GM23338 (cell line): ENCODE measurements around the gene RHO. TPM values are rescaled to one million over a fixed set of nuclear protein-coding genes. Genes with fewer than 3 reads are reported as not detected.

Experiments
- ATAC-seq: fragments of 200-7000 bp; cut with Tn5 transposase; 3 replicates; pipeline ENCODE4 v1.9.1; 2020
- DNase-seq: peaks from one replicate; pipeline ENCODE4 v3.0.0-alpha.2; 2015; ENCODE audit warnings: low spot score
- H2AFZ ChIP-seq: fragments of 200-600 bp; sonication (generic); 2 replicates; pipeline ENCODE4 v1.8.0; 2016; ENCODE audit warnings: antibody characterized with exemption, mild to moderate bottlenecking, moderate library complexity
- H3F3A ChIP-seq: fragments of 200-600 bp; sonication (generic); replicated peaks from 2 replicates; pipeline ENCODE4 v1.8.0; 2017; ENCODE audit warnings: antibody characterized with exemption, mixed run types, low read depth
- H3K27ac ChIP-seq: fragments of 200-600 bp; sonication (generic); 2 replicates; pipeline ENCODE4 v1.6.1; 2016; ENCODE audit warnings: low read depth
- H3K27me3 ChIP-seq: fragments of 200-600 bp; sonication (generic); 2 replicates; pipeline ENCODE4 v1.8.0; 2016; ENCODE audit warnings: mild to moderate bottlenecking, mixed run types, moderate library complexity; ENCODE audit not compliant: insufficient read depth
- H3K36me3 ChIP-seq: fragments of 200-600 bp; sonication (generic); 2 replicates; pipeline ENCODE4 v1.8.0; 2016; ENCODE audit warnings: mild to moderate bottlenecking; ENCODE audit not compliant: insufficient read depth
- H3K4me1 ChIP-seq: fragments of 200-600 bp; sonication (generic); 2 replicates; pipeline ENCODE4 v1.8.0; 2016; ENCODE audit warnings: mild to moderate bottlenecking, moderate library complexity; ENCODE audit not compliant: insufficient read depth
- H3K4me2 ChIP-seq: fragments of 200-600 bp; sonication (generic); 2 replicates; pipeline ENCODE4 v1.7.1; 2017; ENCODE audit warnings: mixed run types
- H3K4me3 ChIP-seq: fragments of 200-600 bp; sonication (generic); 2 replicates; pipeline ENCODE4 v1.6.1; 2016; ENCODE audit warnings: mixed run types
- H3K79me2 ChIP-seq: fragments of 200-600 bp; sonication (generic); replicated peaks from 2 replicates; pipeline ENCODE4 v1.8.0; 2017; ENCODE audit warnings: mild to moderate bottlenecking; ENCODE audit not compliant: insufficient read depth
- H3K9me2 ChIP-seq: fragments of 200-600 bp; sonication (generic); 2 replicates; pipeline ENCODE4 v1.8.0; 2017; ENCODE audit not compliant: insufficient read depth
- H4K20me1 ChIP-seq: fragments of 200-600 bp; sonication (generic); replicated peaks from 2 replicates; pipeline ENCODE4 v1.8.0; 2017; ENCODE audit warnings: mild to moderate bottlenecking; ENCODE audit not compliant: insufficient read depth
- H3K27ac Mint-ChIP-seq: 2 replicates; pipeline ENCODE4 v1.8.0; 2020; ENCODE audit warnings: inconsistent platforms, mild to moderate bottlenecking, moderate library complexity, mixed read lengths
- H3K27me3 Mint-ChIP-seq: 3 replicates; pipeline ENCODE4 v1.8.0; 2022; ENCODE audit warnings: low read depth, mild to moderate bottlenecking, moderate library complexity, mixed read lengths, inconsistent platforms; ENCODE audit not compliant: insufficient read depth, poor library complexity
- H3K36me3 Mint-ChIP-seq: 3 replicates; pipeline ENCODE4 v1.8.0; 2021; ENCODE audit warnings: low read depth, mild to moderate bottlenecking, inconsistent platforms, moderate library complexity, mixed read lengths
- H3K4me1 Mint-ChIP-seq: 3 replicates; pipeline ENCODE4 v1.8.0; 2020; ENCODE audit warnings: mild to moderate bottlenecking, inconsistent platforms, mixed read lengths
- H3K4me3 Mint-ChIP-seq: 3 replicates; pipeline ENCODE4 v1.8.0; 2021; ENCODE audit warnings: moderate library complexity, mild to moderate bottlenecking, inconsistent platforms, mixed read lengths
- H3K9me3 Mint-ChIP-seq: 3 replicates; pipeline ENCODE4 v1.8.0; 2020; ENCODE audit warnings: moderate library complexity, mild to moderate bottlenecking, inconsistent platforms, mixed read lengths
- CREB1 ChIP-seq: fragments of 250-450 bp; sonication (Bioruptor Pico); IDR thresholded peaks from 2 replicates; pipeline ENCODE4 v1.5.0; 2020; ENCODE audit warnings: low read depth, mild to moderate bottlenecking, moderate library complexity
- ETS1 ChIP-seq: IDR thresholded peaks from 2 replicates; pipeline ENCODE4 v1.6.1; 2016; ENCODE audit warnings: antibody characterized with exemption
- EZH2 ChIP-seq: fragments of 200-600 bp; sonication (generic); IDR thresholded peaks from one replicate; pipeline ENCODE4 v1.8.0; 2017; ENCODE audit warnings: antibody characterized with exemption, mild to moderate bottlenecking, low read depth; ENCODE audit not compliant: unreplicated experiment
- JUNB ChIP-seq: IDR thresholded peaks from one replicate; pipeline ENCODE4 v1.6.1; 2016; ENCODE audit warnings: antibody characterized with exemption; ENCODE audit not compliant: unreplicated experiment
- NANOG ChIP-seq: IDR thresholded peaks from 2 replicates; pipeline ENCODE4 v1.6.1; 2016; ENCODE audit warnings: antibody characterized with exemption, borderline replicate concordance
- STAT1 ChIP-seq: IDR thresholded peaks from one replicate; pipeline ENCODE4 v1.6.1; 2016; ENCODE audit warnings: antibody characterized with exemption; ENCODE audit not compliant: unreplicated experiment
- ZNF331 ChIP-seq: fragments of 250-450 bp; sonication (Bioruptor Pico); IDR thresholded peaks from 2 replicates; pipeline ENCODE4 v1.5.0; 2020; ENCODE audit warnings: low read depth, mild to moderate bottlenecking, moderate library complexity
- polyA plus RNA-seq: library from polyadenylated mRNA; unstranded; fragments of >200 nt; fragmentation: Nextera tagmentation; extraction: Ambion mirVana; gene quantifications from 2 replicates; pipeline ENCODE4 v1.2.1, GENCODE V29; 2016
- total RNA-seq: library from RNA; depleted of rRNA; stranded (reverse); fragments of >200 nt; shearing (Covaris generic); gene quantifications from 2 replicates; pipeline ENCODE4 v1.2.3, GENCODE V29; 2014
- TF ChIP-seq, protein P1 (sequence below), 2 experiments: fragments of 200-600 bp in 1 of 2; sonication (generic) in 1 of 2; conservative IDR thresholded peaks; 2 replicates each; pipeline versions ENCODE4 v1.5.1 to v1.6.1; 2016 to 2017; ENCODE audit warnings: antibody characterized with exemption in 2 of 2, low read depth in 2 of 2, mild to moderate bottlenecking in 2 of 2, moderate library complexity in 1 of 2
- TF ChIP-seq, protein P2 (sequence below): IDR thresholded peaks from one replicate; pipeline ENCODE4 v1.6.1; 2018; ENCODE audit warnings: antibody characterized with exemption; ENCODE audit not compliant: unreplicated experiment
- TF ChIP-seq, protein P3 (sequence below): fragments of 250-450 bp; sonication (Bioruptor Pico); IDR thresholded peaks from 2 replicates; pipeline ENCODE4 v1.5.0; 2020; ENCODE audit warnings: mild to moderate bottlenecking, moderate library complexity

Gene RHO
- total and polyA plus RNA-seq, 2 experiments from 2014 or later = not detected

DNA sequence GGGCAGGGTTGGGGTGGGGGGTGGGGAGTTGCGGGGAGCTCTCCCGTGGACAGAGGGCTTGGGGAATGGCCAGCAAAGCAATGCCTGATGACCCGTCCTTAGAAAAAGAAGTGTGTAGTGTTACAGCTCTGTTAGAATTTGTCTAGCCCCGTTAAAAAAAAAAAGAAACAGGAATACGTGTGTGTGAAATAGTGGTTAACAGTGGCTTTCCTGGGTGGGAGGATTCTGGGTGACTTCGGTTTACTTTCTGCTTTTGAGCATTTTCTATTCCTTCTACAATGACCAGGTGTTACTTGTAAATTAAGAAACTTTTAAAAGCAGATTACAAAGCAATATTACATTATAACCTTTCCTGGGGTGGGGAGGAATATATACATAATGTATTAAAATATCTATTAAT, 39.5 kb downstream of the RHO start:
- Mint-ChIP-seq H3K4me3 (no peak overlapping the region), H3K9me3 (no peaks in the 10 kb centered on the region), H3K4me1 (peaks cover 2% of the 10 kb centered on the region), H3K36me3 (peaks cover 2% of the 10 kb centered on the region; the same call in 1 of the 3 replicates), H3K27me3 (peaks cover 7% of the 10 kb centered on the region), H3K27ac (no peak overlapping the region)
- no peak for TF ChIP-seq CREB1
- no peak for TF ChIP-seq ETS1
- TF ChIP-seq, protein P1, sequence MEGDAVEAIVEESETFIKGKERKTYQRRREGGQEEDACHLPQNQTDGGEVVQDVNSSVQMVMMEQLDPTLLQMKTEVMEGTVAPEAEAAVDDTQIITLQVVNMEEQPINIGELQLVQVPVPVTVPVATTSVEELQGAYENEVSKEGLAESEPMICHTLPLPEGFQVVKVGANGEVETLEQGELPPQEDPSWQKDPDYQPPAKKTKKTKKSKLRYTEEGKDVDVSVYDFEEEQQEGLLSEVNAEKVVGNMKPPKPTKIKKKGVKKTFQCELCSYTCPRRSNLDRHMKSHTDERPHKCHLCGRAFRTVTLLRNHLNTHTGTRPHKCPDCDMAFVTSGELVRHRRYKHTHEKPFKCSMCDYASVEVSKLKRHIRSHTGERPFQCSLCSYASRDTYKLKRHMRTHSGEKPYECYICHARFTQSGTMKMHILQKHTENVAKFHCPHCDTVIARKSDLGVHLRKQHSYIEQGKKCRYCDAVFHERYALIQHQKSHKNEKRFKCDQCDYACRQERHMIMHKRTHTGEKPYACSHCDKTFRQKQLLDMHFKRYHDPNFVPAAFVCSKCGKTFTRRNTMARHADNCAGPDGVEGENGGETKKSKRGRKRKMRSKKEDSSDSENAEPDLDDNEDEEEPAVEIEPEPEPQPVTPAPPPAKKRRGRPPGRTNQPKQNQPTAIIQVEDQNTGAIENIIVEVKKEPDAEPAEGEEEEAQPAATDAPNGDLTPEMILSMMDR (conservative IDR thresholded peaks at IDR 0.05; ENCODE audit: low read depth in 2 of 2) = no peak
- no peak for TF ChIP-seq STAT1
- no peak for TF ChIP-seq NANOG
- TF ChIP-seq EZH2 = no peak
- TF ChIP-seq, protein P2, sequence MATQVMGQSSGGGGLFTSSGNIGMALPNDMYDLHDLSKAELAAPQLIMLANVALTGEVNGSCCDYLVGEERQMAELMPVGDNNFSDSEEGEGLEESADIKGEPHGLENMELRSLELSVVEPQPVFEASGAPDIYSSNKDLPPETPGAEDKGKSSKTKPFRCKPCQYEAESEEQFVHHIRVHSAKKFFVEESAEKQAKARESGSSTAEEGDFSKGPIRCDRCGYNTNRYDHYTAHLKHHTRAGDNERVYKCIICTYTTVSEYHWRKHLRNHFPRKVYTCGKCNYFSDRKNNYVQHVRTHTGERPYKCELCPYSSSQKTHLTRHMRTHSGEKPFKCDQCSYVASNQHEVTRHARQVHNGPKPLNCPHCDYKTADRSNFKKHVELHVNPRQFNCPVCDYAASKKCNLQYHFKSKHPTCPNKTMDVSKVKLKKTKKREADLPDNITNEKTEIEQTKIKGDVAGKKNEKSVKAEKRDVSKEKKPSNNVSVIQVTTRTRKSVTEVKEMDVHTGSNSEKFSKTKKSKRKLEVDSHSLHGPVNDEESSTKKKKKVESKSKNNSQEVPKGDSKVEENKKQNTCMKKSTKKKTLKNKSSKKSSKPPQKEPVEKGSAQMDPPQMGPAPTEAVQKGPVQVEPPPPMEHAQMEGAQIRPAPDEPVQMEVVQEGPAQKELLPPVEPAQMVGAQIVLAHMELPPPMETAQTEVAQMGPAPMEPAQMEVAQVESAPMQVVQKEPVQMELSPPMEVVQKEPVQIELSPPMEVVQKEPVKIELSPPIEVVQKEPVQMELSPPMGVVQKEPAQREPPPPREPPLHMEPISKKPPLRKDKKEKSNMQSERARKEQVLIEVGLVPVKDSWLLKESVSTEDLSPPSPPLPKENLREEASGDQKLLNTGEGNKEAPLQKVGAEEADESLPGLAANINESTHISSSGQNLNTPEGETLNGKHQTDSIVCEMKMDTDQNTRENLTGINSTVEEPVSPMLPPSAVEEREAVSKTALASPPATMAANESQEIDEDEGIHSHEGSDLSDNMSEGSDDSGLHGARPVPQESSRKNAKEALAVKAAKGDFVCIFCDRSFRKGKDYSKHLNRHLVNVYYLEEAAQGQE = no peak
- no peak for TF ChIP-seq ZNF331 (CRISPR knock-in tag)
- TF ChIP-seq, protein P3, sequence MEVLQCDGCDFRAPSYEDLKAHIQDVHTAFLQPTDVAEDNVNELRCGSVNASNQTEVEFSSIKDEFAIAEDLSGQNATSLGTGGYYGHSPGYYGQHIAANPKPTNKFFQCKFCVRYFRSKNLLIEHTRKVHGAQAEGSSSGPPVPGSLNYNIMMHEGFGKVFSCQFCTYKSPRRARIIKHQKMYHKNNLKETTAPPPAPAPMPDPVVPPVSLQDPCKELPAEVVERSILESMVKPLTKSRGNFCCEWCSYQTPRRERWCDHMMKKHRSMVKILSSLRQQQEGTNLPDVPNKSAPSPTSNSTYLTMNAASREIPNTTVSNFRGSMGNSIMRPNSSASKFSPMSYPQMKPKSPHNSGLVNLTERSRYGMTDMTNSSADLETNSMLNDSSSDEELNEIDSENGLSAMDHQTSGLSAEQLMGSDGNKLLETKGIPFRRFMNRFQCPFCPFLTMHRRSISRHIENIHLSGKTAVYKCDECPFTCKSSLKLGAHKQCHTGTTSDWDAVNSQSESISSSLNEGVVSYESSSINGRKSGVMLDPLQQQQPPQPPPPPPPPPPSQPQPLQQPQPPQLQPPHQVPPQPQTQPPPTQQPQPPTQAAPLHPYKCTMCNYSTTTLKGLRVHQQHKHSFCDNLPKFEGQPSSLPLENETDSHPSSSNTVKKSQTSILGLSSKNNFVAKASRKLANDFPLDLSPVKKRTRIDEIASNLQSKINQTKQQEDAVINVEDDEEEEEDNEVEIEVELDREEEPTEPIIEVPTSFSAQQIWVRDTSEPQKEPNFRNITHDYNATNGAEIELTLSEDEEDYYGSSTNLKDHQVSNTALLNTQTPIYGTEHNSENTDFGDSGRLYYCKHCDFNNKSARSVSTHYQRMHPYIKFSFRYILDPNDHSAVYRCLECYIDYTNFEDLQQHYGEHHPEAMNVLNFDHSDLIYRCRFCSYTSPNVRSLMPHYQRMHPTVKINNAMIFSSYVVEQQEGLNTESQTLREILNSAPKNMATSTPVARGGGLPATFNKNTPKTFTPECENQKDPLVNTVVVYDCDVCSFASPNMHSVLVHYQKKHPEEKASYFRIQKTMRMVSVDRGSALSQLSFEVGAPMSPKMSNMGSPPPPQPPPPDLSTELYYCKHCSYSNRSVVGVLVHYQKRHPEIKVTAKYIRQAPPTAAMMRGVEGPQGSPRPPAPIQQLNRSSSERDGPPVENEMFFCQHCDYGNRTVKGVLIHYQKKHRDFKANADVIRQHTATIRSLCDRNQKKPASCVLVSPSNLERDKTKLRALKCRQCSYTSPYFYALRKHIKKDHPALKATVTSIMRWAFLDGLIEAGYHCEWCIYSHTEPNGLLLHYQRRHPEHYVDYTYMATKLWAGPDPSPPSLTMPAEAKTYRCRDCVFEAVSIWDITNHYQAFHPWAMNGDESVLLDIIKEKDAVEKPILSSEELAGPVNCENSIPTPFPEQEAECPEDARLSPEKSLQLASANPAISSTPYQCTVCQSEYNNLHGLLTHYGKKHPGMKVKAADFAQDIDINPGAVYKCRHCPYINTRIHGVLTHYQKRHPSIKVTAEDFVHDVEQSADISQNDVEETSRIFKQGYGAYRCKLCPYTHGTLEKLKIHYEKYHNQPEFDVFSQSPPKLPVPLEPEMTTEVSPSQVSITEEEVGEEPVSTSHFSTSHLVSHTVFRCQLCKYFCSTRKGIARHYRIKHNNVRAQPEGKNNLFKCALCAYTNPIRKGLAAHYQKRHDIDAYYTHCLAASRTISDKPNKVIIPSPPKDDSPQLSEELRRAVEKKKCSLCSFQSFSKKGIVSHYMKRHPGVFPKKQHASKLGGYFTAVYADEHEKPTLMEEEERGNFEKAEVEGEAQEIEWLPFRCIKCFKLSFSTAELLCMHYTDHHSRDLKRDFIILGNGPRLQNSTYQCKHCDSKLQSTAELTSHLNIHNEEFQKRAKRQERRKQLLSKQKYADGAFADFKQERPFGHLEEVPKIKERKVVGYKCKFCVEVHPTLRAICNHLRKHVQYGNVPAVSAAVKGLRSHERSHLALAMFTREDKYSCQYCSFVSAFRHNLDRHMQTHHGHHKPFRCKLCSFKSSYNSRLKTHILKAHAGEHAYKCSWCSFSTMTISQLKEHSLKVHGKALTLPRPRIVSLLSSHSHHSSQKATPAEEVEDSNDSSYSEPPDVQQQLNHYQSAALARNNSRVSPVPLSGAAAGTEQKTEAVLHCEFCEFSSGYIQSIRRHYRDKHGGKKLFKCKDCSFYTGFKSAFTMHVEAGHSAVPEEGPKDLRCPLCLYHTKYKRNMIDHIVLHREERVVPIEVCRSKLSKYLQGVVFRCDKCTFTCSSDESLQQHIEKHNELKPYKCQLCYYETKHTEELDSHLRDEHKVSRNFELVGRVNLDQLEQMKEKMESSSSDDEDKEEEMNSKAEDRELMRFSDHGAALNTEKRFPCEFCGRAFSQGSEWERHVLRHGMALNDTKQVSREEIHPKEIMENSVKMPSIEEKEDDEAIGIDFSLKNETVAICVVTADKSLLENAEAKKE (CRISPR knock-in tag) = no peak
- TF ChIP-seq JUNB = no peak
- Histone ChIP-seq H3K4me3 (no peak overlapping the region), H3K79me2 (no peaks in the 10 kb centered on the region), H3K36me3 (no peaks in the 10 kb centered on the region), H3F3A (no peaks in the 10 kb centered on the region), H3K4me2 (no peak overlapping the region), H3K9me2 (no peaks in the 10 kb centered on the region), H3K27me3 (no peaks in the 10 kb centered on the region), H4K20me1 (no peaks in the 10 kb centered on the region), H3K4me1 (no peaks in the 10 kb centered on the region), H3K27ac (no peak overlapping the region), H2AFZ (no peak overlapping the region)
- no peak for DNase-seq
- no peak for ATAC-seq
